ENCODE data around the gene SPTAN1. TPM values are rescaled to one million over a fixed set of nuclear protein-coding genes. Genes with fewer than 3 reads are reported as not detected.

The SPTAN1 gene
- total RNA-seq, 1 donor from 2014 or later, result 687 TPM

GRCh38 chr9:128512820-128513219, 39.6 kb upstream of the SPTAN1 start:
- Histone ChIP-seq H3K36me3 (peaks cover 46 to 78% of the 10 kb centered on the region in 2 donors), H3K4me1 (no peaks in the 10 kb centered on the region), H3K27ac (no peak overlapping the region), H3K4me3 (no peak overlapping the region), H3K9me3 (no peaks in the 10 kb centered on the region), H3K27me3 (no peaks in the 10 kb centered on the region)
- intact Hi-C loops (cut with DNase I), result no loop called here
- no peak for TF ChIP-seq CTCF (IDR thresholded peaks at IDR 0.05)
- DNase-seq (ENCODE audit: low spot score in 2 of 2), result no peak

- no peak overlapping the region for H3K27ac ChIP-seq
- no peak for TF ChIP-seq CTCF (IDR thresholded peaks at IDR 0.05)
- no peak overlapping the region for H3K4me3 ChIP-seq
- no peaks in the 10 kb centered on the region for H3K27me3 ChIP-seq
- H3K9me3 ChIP-seq, result no peaks in the 10 kb centered on the region
- no peak for DNase-seq (ENCODE audit: low spot score in 2 of 2)
- H3K4me1 ChIP-seq, result no peaks in the 10 kb centered on the region
- peaks cover 59 to 69% of the 10 kb centered on the region in 2 donors for H3K36me3 ChIP-seq
- intact Hi-C loops (cut with DNase I), result no loop called here
Measured at GRCh38 chr9:128521956-128522355, 30.4 kb upstream of the SPTAN1 start.

- H3K9me3 ChIP-seq, result no peaks in the 10 kb centered on the region
- intact Hi-C loops (cut with DNase I), result no loop called here
- H3K27ac ChIP-seq, result no peak overlapping the region
- no peak for TF ChIP-seq CTCF (IDR thresholded peaks at IDR 0.05)
- H3K4me3 ChIP-seq, result no peak overlapping the region
- H3K27me3 ChIP-seq, result no peaks in the 10 kb centered on the region
- H3K4me1 ChIP-seq, result no peaks in the 10 kb centered on the region
- H3K36me3 ChIP-seq, result peaks cover 69 to 74% of the 10 kb centered on the region in 2 donors
- DNase-seq (ENCODE audit: low spot score in 2 of 2), result no peak
Measured at GRCh38 chr9:128523199-128523925, 29.0 kb upstream of the SPTAN1 start.

GRCh38 chr9:128526720-128527119, 25.7 kb upstream of the SPTAN1 start:
- H3K27me3 ChIP-seq, result no peaks in the 10 kb centered on the region
- no peaks in the 10 kb centered on the region for H3K4me1 ChIP-seq
- H3K27ac ChIP-seq, result no peak overlapping the region
- no peaks in the 10 kb centered on the region for H3K9me3 ChIP-seq
- intact Hi-C loops (cut with DNase I), result no loop called here
- no peak for TF ChIP-seq CTCF (IDR thresholded peaks at IDR 0.05)
- peaks cover 84 to 92% of the 10 kb centered on the region in 2 donors for H3K36me3 ChIP-seq
- DNase-seq (ENCODE audit: low spot score in 2 of 2), result no peak
- no peak overlapping the region for H3K4me3 ChIP-seq

GRCh38 chr9:128528445-128529160, 23.8 kb upstream of the SPTAN1 start:
- no peaks in the 10 kb centered on the region for H3K9me3 ChIP-seq
- DNase-seq (ENCODE audit: low spot score in 2 of 2), result no peak
- H3K27ac ChIP-seq, result no peak overlapping the region
- no peak overlapping the region for H3K4me3 ChIP-seq
- H3K27me3 ChIP-seq, result no peaks in the 10 kb centered on the region
- H3K36me3 ChIP-seq, result peaks cover 89 to 90% of the 10 kb centered on the region in 2 donors
- H3K4me1 ChIP-seq, result no peaks in the 10 kb centered on the region
- TF ChIP-seq CTCF (IDR thresholded peaks at IDR 0.05), result no peak
- intact Hi-C loops (cut with DNase I), result no loop called here

All from ascending aorta (tissue), 2 donors.